ENCODE data around the gene SPTA1.

The SPTA1 gene

GRCh38 chr1:158686111-158687009 lies at the start of gene SPTA1:
SPTA1 (minus strand) TSS chr1:158686715; CDS start chr1:158686517, 198 bp downstream.
- Histone ChIP-seq H3K4me3 (ENCODE audit: low read depth, low read length) (no peak within 1 kb of the TSS), H3K27ac (no peak within 1 kb of the TSS), H3K27me3 (ENCODE audit: insufficient read depth, low read depth, severe bottlenecking) (peaks cover 46% of the 10 kb centered on the region), H3K36me3 (no peaks in the 10 kb centered on the region), H3K9me3 (ENCODE audit: severe bottlenecking) (no peaks in the 10 kb centered on the region)
- no peak for DNase-seq
- TF ChIP-seq CTCF (IDR thresholded peaks at IDR 0.05; ENCODE audit: low read depth, low read length): no peak

- no peak for TF ChIP-seq CTCF (IDR thresholded peaks at IDR 0.05; ENCODE audit: low read depth, low read length)
- no peak overlapping the region for H3K4me3 ChIP-seq (ENCODE audit: low read depth, low read length)
- DNase-seq: no peak
- H3K27ac ChIP-seq: no peak overlapping the region
- no peaks in the 10 kb centered on the region for H3K36me3 ChIP-seq
- peaks cover 81% of the 10 kb centered on the region for H3K27me3 ChIP-seq (ENCODE audit: insufficient read depth, low read depth, severe bottlenecking)
- H3K9me3 ChIP-seq (ENCODE audit: severe bottlenecking): no peaks in the 10 kb centered on the region
These were observed 49.3 kb upstream of the SPTA1 start for GRCh38 chr1:158735848-158736247.

- Histone ChIP-seq H3K27ac (no peak overlapping the region), H3K27me3 (ENCODE audit: insufficient read depth, low read depth, severe bottlenecking) (peaks cover 59% of the 10 kb centered on the region), H3K9me3 (ENCODE audit: severe bottlenecking) (no peaks in the 10 kb centered on the region), H3K36me3 (no peaks in the 10 kb centered on the region), H3K4me3 (ENCODE audit: low read depth, low read length) (no peak overlapping the region)
- no peak for DNase-seq
- TF ChIP-seq CTCF (IDR thresholded peaks at IDR 0.05; ENCODE audit: low read depth, low read length): no peak
These were observed 46.0 kb upstream of the SPTA1 start for GRCh38 chr1:158732524-158732923.

- DNase-seq: no peak
- Histone ChIP-seq H3K36me3 (no peaks in the 10 kb centered on the region), H3K9me3 (ENCODE audit: severe bottlenecking) (no peaks in the 10 kb centered on the region), H3K27me3 (ENCODE audit: insufficient read depth, low read depth, severe bottlenecking) (peaks cover 61% of the 10 kb centered on the region), H3K27ac (no peak overlapping the region), H3K4me3 (ENCODE audit: low read depth, low read length) (no peak overlapping the region)
- TF ChIP-seq CTCF (IDR thresholded peaks at IDR 0.05; ENCODE audit: low read depth, low read length): no peak
These were observed 45.2 kb upstream of the SPTA1 start for GRCh38 chr1:158731707-158732106.

- no peak overlapping the region for H3K27ac ChIP-seq
- DNase-seq: no peak
These were observed 43.9 kb upstream of the SPTA1 start for GRCh38 chr1:158730453-158730852.

More at GRCh38 chr1:158730453-158730852, 43.9 kb upstream of the SPTA1 start:
- Histone ChIP-seq H3K27me3 (ENCODE audit: insufficient read depth, low read depth, severe bottlenecking) (peaks cover 70% of the 10 kb centered on the region), H3K4me3 (ENCODE audit: low read depth, low read length) (no peak overlapping the region), H3K9me3 (ENCODE audit: severe bottlenecking) (no peaks in the 10 kb centered on the region), H3K36me3 (no peaks in the 10 kb centered on the region)
- TF ChIP-seq CTCF (IDR thresholded peaks at IDR 0.05; ENCODE audit: low read depth, low read length): no peak

All from WERI-Rb-1 (cell line).